Sigmoid colon (tissue), 7 donors: ENCODE data around the gene BCL2L15. TPM values are rescaled to one million over a fixed set of nuclear protein-coding genes. Genes with fewer than 3 reads are reported as not detected.

Experiments used
- DNase-seq: peaks from one replicate; pipeline ENCODE4 v3.0.0-alpha.2; 2019
- H3K27ac ChIP-seq, 4 donors: fragments of 200-600 bp; sonication (generic); one replicate each; pipeline ENCODE4 v1.5.1; 2016 to 2019; ENCODE audit warnings: mild to moderate bottlenecking in 1 of 4
- H3K27me3 ChIP-seq, 3 donors: fragments of 200-600 bp; sonication (generic); one replicate each; pipeline ENCODE4 v1.5.1; 2019; ENCODE audit warnings: mild to moderate bottlenecking in 1 of 3
- H3K36me3 ChIP-seq, 4 donors: fragments of 200-600 bp; sonication (generic); one replicate each; pipeline ENCODE4 v1.5.1; 2016 to 2019
- H3K4me1 ChIP-seq, 4 donors: fragments of 200-600 bp; sonication (generic); one replicate each; pipeline ENCODE4 v1.5.1; 2017 to 2019
- H3K4me3 ChIP-seq, 4 donors: fragments of 200-600 bp; sonication (generic); one replicate each; pipeline ENCODE4 v1.5.1; 2017 to 2019; ENCODE audit warnings: mild to moderate bottlenecking in 2 of 4, moderate library complexity in 1 of 4
- H3K9me3 ChIP-seq, 4 donors: fragments of 200-600 bp in 3 of 4; sonication (generic) in 3 of 4; one replicate each; pipeline versions ENCODE4 v1.5.1 to v1.6.1; 2013 to 2019
- EP300 ChIP-seq, 4 donors: sonication (generic); formaldehyde crosslinking; IDR thresholded peaks; one replicate each; pipeline ENCODE4 v1.6.1; 2017; ENCODE audit warnings: antibody characterized with exemption in 4 of 4
- POLR2A ChIP-seq, 2 donors: fragments of 450-650 bp; IDR thresholded peaks; one replicate each; pipeline ENCODE4 v1.6.1; 2016; ENCODE audit warnings: antibody characterized with exemption in 2 of 2, mild to moderate bottlenecking in 2 of 2, moderate library complexity in 2 of 2
- POLR2AphosphoS5 ChIP-seq, 4 donors: sonication (generic); formaldehyde crosslinking; IDR thresholded peaks; one replicate each; pipeline ENCODE4 v1.6.1; 2017; ENCODE audit warnings: antibody characterized with exemption in 4 of 4
- WGBS, 2 donors: extraction: QIAGEN DNeasy Blood & Tissue Kit; methylation state at CpG; one replicate each; pipeline ENCODE4 v1.1.7; 2013; 5-methylcytosine and 5-hydroxymethylcytosine counted together
- intact Hi-C: fragments of 100-400 bp; cut with DNase I; formaldehyde crosslinking; loops from one replicate; pipeline ENCODE4 v1.15.1; 2023
- polyA plus RNA-seq, 3 donors: library from polyadenylated mRNA; stranded (reverse); fragments of 200-250 nt; gene quantifications; one replicate each; pipeline ENCODE4 v1.2.3, GENCODE V29; 2013
- total RNA-seq, 4 donors: library from RNA; depleted of rRNA; stranded (reverse); fragments of >200 nt; gene quantifications; one replicate each; pipeline ENCODE4 v1.1.0, GENCODE V29; 2016
- TF ChIP-seq, protein P1 (sequence below), 4 experiments: fragments of 450-650 bp in 3 of 4; fragments of 200-600 bp in 1 of 4; IDR thresholded peaks; one replicate each; pipeline ENCODE4 v1.5.1; 2016 to 2019; ENCODE audit warnings: antibody characterized with exemption in 4 of 4, mild to moderate bottlenecking in 3 of 4, moderate library complexity in 2 of 4
- donor health status: healthy with polysubstance abuse.
- donor health status: Bipolar disorder and iron deficiency.
- donor health status: healthy.

The BCL2L15 gene
- total and polyA plus RNA-seq, 7 donors: under 0.01 to 87.9 (median 0.49) TPM

DNA sequence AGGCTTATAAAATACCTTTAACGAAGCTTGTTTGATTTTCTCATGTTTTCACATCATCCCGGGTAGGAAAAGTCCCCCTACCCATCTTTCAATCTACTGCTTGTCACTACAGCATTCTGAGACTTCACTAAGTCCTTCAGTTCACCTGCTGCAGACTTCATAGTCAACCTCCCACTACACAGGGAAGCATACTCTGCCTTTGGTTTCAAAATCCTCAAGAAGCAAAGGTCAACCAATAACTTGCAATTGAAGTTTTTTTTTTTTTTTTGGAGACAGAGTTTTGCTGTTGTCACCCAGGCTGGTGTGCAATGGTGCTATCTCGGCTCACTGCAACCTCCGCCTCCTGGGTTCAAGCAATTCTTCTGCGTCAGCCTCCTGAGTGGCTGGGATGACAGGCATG is 11.2 kb downstream of the BCL2L15 start:
- intact Hi-C loops: no loop called here
- WGBS, 2 donors: 50 to 81% methylated on average over 5 of the region's 5 CpGs
- TF ChIP-seq EP300 (IDR thresholded peaks at IDR 0.05) (no peak), POLR2AphosphoS5 (IDR thresholded peaks at IDR 0.05) (no peak), POLR2A (IDR thresholded peaks at IDR 0.05) (no peak)
- TF ChIP-seq, protein P1, sequence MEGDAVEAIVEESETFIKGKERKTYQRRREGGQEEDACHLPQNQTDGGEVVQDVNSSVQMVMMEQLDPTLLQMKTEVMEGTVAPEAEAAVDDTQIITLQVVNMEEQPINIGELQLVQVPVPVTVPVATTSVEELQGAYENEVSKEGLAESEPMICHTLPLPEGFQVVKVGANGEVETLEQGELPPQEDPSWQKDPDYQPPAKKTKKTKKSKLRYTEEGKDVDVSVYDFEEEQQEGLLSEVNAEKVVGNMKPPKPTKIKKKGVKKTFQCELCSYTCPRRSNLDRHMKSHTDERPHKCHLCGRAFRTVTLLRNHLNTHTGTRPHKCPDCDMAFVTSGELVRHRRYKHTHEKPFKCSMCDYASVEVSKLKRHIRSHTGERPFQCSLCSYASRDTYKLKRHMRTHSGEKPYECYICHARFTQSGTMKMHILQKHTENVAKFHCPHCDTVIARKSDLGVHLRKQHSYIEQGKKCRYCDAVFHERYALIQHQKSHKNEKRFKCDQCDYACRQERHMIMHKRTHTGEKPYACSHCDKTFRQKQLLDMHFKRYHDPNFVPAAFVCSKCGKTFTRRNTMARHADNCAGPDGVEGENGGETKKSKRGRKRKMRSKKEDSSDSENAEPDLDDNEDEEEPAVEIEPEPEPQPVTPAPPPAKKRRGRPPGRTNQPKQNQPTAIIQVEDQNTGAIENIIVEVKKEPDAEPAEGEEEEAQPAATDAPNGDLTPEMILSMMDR (IDR thresholded peaks at IDR 0.05): no peak
- Histone ChIP-seq H3K4me1 (no peaks in the 10 kb centered on the region), H3K27ac (no peak overlapping the region), H3K9me3 (no peaks in the 10 kb centered on the region), H3K36me3 (no peaks in the 10 kb centered on the region), H3K4me3 (no peak overlapping the region), H3K27me3 (no peaks in the 10 kb centered on the region)
- no peak for DNase-seq

- intact Hi-C loops: no loop called here
- Histone ChIP-seq H3K27me3 (no peaks in the 10 kb centered on the region), H3K4me1 (no peaks in the 10 kb centered on the region), H3K36me3 (no peaks in the 10 kb centered on the region), H3K27ac (no peak overlapping the region), H3K9me3 (no peaks in the 10 kb centered on the region), H3K4me3 (no peak overlapping the region)
- WGBS, 2 donors: 65 to 74% methylated on average over 2 of the region's 2 CpGs
- no peak for DNase-seq
- TF ChIP-seq, protein P1 (IDR thresholded peaks at IDR 0.05): no peak
- no peak for TF ChIP-seq POLR2AphosphoS5 (IDR thresholded peaks at IDR 0.05)
- TF ChIP-seq EP300 (IDR thresholded peaks at IDR 0.05): no peak
- no peak for TF ChIP-seq POLR2A (IDR thresholded peaks at IDR 0.05)
Measured at GRCh38 chr1:113875714-113876113, 11.7 kb downstream of the BCL2L15 start.

- no peak overlapping the region for H3K27ac ChIP-seq
- TF ChIP-seq EP300 (IDR thresholded peaks at IDR 0.05): no peak
- no peak for TF ChIP-seq POLR2A (IDR thresholded peaks at IDR 0.05)
- TF ChIP-seq, protein P1 (IDR thresholded peaks at IDR 0.05): no peak
- no peak for TF ChIP-seq POLR2AphosphoS5 (IDR thresholded peaks at IDR 0.05)
- H3K9me3 ChIP-seq: no peaks in the 10 kb centered on the region
- no peak for DNase-seq
- H3K27me3 ChIP-seq: no peaks in the 10 kb centered on the region
- intact Hi-C loops: no loop called here
- H3K4me3 ChIP-seq: no peak overlapping the region
- no peaks in the 10 kb centered on the region for H3K4me1 ChIP-seq
- 15 to 39% methylated on average over 1 of the region's 1 CpG for WGBS, 2 donors
- H3K36me3 ChIP-seq: no peaks in the 10 kb centered on the region
Measured at GRCh38 chr1:113874012-113874879, 13.1 kb downstream of the BCL2L15 start.

DNA sequence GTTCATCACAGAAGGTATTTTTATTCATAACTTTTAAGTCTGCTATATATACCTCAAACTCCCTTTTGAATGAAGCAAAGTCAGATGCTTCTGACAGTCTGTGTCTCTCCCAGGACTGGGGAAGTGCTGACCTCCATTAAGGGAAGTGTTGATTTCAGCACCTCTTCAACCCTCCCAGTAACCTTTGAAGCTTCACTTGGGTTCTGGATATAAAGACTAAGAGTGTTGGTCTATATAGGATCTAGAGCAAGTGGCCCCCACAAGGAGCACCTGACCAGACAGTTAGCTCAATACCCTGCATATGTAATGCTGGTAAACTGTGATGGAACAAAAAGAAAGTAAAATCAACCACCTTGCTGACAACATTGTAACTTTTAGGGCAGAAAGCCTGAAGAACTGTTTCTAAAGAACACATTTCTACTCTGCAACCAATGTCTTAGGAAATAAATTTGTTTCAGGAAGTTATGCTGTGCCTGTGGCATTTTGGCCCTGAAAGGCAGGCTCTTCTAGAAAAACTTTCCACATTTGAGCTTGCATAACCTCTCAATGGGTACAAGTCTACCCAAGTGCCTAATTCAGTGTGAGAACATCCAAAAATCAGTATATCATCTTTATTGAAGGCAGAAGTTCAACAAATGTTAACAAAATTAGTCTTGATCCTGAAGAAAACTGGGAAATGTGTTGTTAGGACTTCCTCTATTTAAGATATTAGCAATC is 15.0 kb downstream of the BCL2L15 start:
- Histone ChIP-seq H3K4me1 (no peaks in the 10 kb centered on the region), H3K9me3 (no peaks in the 10 kb centered on the region), H3K27me3 (no peaks in the 10 kb centered on the region), H3K4me3 (no peak overlapping the region), H3K27ac (peak overlapping the region in 2 of 4 donors; percentile 9 to 59), H3K36me3 (no peaks in the 10 kb centered on the region)
- intact Hi-C loops: no loop called here
- no peak for DNase-seq
- no peak for TF ChIP-seq EP300 (IDR thresholded peaks at IDR 0.05)
- no peak for TF ChIP-seq POLR2AphosphoS5 (IDR thresholded peaks at IDR 0.05)
- TF ChIP-seq, protein P1 (IDR thresholded peaks at IDR 0.05): no peak
- no peak for TF ChIP-seq POLR2A (IDR thresholded peaks at IDR 0.05)
